ENCODE results near the gene MRPL2.

DNA sequence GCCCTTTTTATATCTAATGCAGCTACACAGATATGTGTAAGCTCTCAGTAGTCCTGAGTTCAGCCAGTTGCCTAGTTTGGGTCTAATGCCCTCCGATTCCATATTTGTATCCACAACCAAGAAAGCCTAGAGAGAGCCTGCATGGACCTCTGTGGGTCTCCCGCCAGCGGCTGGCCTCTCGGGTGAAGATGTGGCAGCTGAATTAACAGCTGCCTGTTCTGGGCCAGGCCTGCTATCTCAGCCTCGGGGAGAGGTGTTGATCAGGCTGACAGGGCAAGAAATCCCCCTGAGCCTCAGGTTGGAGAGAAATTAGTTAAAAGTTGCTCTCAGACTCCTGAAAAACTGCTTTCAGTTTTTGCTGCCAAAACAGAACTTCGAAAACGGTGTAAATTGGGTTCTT lies 36.7 kb upstream of the MRPL2 start:
- TF ChIP-seq, protein P1, sequence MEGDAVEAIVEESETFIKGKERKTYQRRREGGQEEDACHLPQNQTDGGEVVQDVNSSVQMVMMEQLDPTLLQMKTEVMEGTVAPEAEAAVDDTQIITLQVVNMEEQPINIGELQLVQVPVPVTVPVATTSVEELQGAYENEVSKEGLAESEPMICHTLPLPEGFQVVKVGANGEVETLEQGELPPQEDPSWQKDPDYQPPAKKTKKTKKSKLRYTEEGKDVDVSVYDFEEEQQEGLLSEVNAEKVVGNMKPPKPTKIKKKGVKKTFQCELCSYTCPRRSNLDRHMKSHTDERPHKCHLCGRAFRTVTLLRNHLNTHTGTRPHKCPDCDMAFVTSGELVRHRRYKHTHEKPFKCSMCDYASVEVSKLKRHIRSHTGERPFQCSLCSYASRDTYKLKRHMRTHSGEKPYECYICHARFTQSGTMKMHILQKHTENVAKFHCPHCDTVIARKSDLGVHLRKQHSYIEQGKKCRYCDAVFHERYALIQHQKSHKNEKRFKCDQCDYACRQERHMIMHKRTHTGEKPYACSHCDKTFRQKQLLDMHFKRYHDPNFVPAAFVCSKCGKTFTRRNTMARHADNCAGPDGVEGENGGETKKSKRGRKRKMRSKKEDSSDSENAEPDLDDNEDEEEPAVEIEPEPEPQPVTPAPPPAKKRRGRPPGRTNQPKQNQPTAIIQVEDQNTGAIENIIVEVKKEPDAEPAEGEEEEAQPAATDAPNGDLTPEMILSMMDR (IDR thresholded peaks at IDR 0.05): no peak
- TF ChIP-seq POLR2A (IDR thresholded peaks at IDR 0.05): no peak

All from prostate gland (tissue), 2 donors.